ENCODE results near the gene FBN3. TPM values are rescaled to one million over a fixed set of nuclear protein-coding genes. Genes with fewer than 3 reads are reported as not detected.

FBN3 gene
- total and polyA plus RNA-seq, 11 donors, result 0.32 TPM; not detected in 10

GRCh38 chr19:8089664-8090601 is 59.5 kb downstream of the FBN3 start:
- intact Hi-C loops (cut with DNase I), result no loop called here
- peaks cover 0 to 30% (median 7%) of the 10 kb centered on the region in 12 donors for H3K9me3 ChIP-seq
- ATAC-seq (no peak), DNase-seq (no peak)
- no peak overlapping the region for H3K4me3 ChIP-seq
- 74 to 83% (median 78%) methylated on average over 15 to 19 of the region's 19 CpGs for WGBS, 4 donors
- H3K27ac ChIP-seq, result no peak overlapping the region
- TF ChIP-seq CTCF (IDR thresholded peaks at IDR 0.05), result no peak
- TF ChIP-seq POLR2A (IDR thresholded peaks at IDR 0.05), result no peak
- peaks cover 0 to 4% (median 0%) of the 10 kb centered on the region in 12 donors for H3K4me1 ChIP-seq
- no peaks in the 10 kb centered on the region for H3K36me3 ChIP-seq
- H3K27me3 ChIP-seq, result peaks cover 0 to 13% (median 5%) of the 10 kb centered on the region in 9 donors

- Histone ChIP-seq H3K4me3 (no peak overlapping the region), H3K36me3 (no peaks in the 10 kb centered on the region), H3K9me3 (peaks cover 0 to 21% (median under 1%) of the 10 kb centered on the region in 12 donors), H3K27me3 (peaks cover 0 to 13% (median 5%) of the 10 kb centered on the region in 9 donors), H3K4me1 (peaks cover 0 to 4% (median 0%) of the 10 kb centered on the region in 12 donors), H3K27ac (no peak overlapping the region)
- no peak for ATAC-seq
- 52 to 73% (median 59%) methylated on average over 4 to 8 of the region's 8 CpGs for WGBS, 4 donors
- no peak for TF ChIP-seq CTCF (IDR thresholded peaks at IDR 0.05)
- TF ChIP-seq POLR2A (IDR thresholded peaks at IDR 0.05), result no peak
- intact Hi-C loops (cut with DNase I), result no loop called here
- no peak for DNase-seq
Measured at GRCh38 chr19:8088752-8089663, 60.4 kb downstream of the FBN3 start.

GRCh38 chr19:8087876-8088275 is 61.5 kb downstream of the FBN3 start:
- TF ChIP-seq CTCF (IDR thresholded peaks at IDR 0.05) (no peak), POLR2A (IDR thresholded peaks at IDR 0.05) (no peak)

More at GRCh38 chr19:8087876-8088275, 61.5 kb downstream of the FBN3 start:
- H3K4me1 ChIP-seq, result peaks cover 0 to 4% (median 0%) of the 10 kb centered on the region in 12 donors
- no peak for ATAC-seq
- H3K9me3 ChIP-seq, result peaks cover 0 to 18% (median 0%) of the 10 kb centered on the region in 12 donors
- H3K27me3 ChIP-seq, result peaks cover 0 to 13% (median 5%) of the 10 kb centered on the region in 9 donors
- no peak overlapping the region for H3K27ac ChIP-seq
- H3K4me3 ChIP-seq, result no peak overlapping the region
- WGBS, 4 donors, result 94 to 96% (median 95%) methylated on average over 12 to 15 of the region's 15 CpGs
- no peak for DNase-seq
- intact Hi-C loops (cut with DNase I), result no loop called here
- H3K36me3 ChIP-seq, result no peaks in the 10 kb centered on the region

All from heart left ventricle (tissue), 16 donors.